ENCODE data around the gene NEU1. TPM values are rescaled to one million over a fixed set of nuclear protein-coding genes. Genes with fewer than 3 reads are reported as not detected.

NEU1 gene
- total and polyA plus RNA-seq, 2 donors (not counting 1 experiment from before 2014, with no cell fraction given): 51.2 to 100 TPM

DNA sequence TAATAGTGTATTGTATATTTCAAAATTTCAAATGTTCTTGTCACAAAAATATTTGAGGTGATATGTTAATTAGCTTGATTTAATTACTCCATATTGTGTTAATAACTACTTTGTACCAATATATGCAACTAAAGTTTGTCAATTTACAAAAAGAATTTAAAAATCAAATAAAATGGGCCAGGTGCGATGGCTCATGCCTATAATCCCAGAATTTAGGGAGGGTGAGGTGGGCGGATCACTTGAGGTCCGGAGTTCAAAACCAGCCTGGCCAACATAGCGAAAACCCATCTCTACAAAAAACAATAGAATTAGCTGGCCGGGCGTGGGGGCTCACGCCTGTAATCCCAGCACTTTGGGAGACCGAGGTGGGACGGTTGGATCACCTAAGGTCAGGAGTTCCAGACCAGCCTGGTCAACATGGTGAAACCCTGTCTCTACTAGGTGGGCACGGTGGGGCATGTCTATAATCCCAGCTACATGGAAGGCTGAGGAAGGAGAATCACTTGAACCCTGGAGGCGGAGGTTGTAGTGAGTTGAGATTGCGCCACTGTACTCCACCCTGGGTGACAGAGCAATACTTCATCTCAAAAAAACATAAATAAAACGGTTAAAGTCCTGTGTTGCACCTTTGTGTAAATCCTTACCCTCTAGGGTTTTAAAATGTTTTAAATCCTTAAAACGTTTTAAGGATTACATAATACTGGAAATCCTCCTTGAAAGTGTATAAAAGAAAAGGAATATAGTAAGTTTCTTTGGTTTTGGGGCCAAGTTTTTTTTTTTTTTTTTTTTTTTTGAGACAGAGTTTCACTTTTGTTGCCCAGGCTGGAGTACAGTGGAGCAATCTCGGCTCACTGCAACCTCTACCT, 31.0 kb downstream of the NEU1 start:
- peaks cover 2% of the 10 kb centered on the region for H3K4me1 ChIP-seq (ENCODE audit: control insufficient read depth, extremely low read depth, insufficient read depth, low read length)
- peak overlapping the region; percentile 89 for H3K4me2 ChIP-seq (ENCODE audit: extremely low read depth, insufficient read depth, low read length)
- no peak overlapping the region for H2AFZ ChIP-seq (ENCODE audit: low read length)
- H4K20me1 ChIP-seq (ENCODE audit: control insufficient read depth, extremely low read depth, insufficient read depth, low read length): no peaks in the 10 kb centered on the region
- TF ChIP-seq, protein P1, sequence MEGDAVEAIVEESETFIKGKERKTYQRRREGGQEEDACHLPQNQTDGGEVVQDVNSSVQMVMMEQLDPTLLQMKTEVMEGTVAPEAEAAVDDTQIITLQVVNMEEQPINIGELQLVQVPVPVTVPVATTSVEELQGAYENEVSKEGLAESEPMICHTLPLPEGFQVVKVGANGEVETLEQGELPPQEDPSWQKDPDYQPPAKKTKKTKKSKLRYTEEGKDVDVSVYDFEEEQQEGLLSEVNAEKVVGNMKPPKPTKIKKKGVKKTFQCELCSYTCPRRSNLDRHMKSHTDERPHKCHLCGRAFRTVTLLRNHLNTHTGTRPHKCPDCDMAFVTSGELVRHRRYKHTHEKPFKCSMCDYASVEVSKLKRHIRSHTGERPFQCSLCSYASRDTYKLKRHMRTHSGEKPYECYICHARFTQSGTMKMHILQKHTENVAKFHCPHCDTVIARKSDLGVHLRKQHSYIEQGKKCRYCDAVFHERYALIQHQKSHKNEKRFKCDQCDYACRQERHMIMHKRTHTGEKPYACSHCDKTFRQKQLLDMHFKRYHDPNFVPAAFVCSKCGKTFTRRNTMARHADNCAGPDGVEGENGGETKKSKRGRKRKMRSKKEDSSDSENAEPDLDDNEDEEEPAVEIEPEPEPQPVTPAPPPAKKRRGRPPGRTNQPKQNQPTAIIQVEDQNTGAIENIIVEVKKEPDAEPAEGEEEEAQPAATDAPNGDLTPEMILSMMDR (conservative IDR thresholded peaks at IDR 0.05 in 1 of 2, IDR thresholded peaks at IDR 0.05 in 1 of 2; ENCODE audit: low read depth in 1 of 2, low read length in 2 of 2): no peak
- no peak for TF ChIP-seq EZH2 (IDR thresholded peaks at IDR 0.05; ENCODE audit: low read length, missing control alignments)
- no peak overlapping the region for H3K27ac ChIP-seq (ENCODE audit: insufficient read depth, low read length)
- peak overlapping the region; percentile 35 to 99 (median 87) for H3K4me3 ChIP-seq (replicated peaks in 1 of 4; ENCODE audit: control extremely low read depth in 1 of 4, insufficient read depth in 1 of 4, low read depth in 3 of 4, low read length in 4 of 4)
- no peak overlapping the region for H3K9ac ChIP-seq (ENCODE audit: insufficient read depth, low read length)
- peaks cover 44% of the 10 kb centered on the region for H3K79me2 ChIP-seq (ENCODE audit: control insufficient read depth, insufficient read depth, low read length)
- H3K36me3 ChIP-seq (ENCODE audit: control insufficient read depth, insufficient read depth, low read length): no peaks in the 10 kb centered on the region
- H3K27me3 ChIP-seq (ENCODE audit: control insufficient read depth, insufficient read depth, low read length): no peaks in the 10 kb centered on the region
- no peaks in the 10 kb centered on the region for H3K9me3 ChIP-seq (ENCODE audit: control insufficient read depth, insufficient read depth, low read depth, low read length)
- DNase-seq (ENCODE audit: low read depth in 2 of 2): no peak

- no peak overlapping the region for H2AFZ ChIP-seq (ENCODE audit: low read length)
- H3K27me3 ChIP-seq (ENCODE audit: control insufficient read depth, insufficient read depth, low read length): no peaks in the 10 kb centered on the region
- H3K9me3 ChIP-seq (ENCODE audit: control insufficient read depth, insufficient read depth, low read depth, low read length): no peaks in the 10 kb centered on the region
- H4K20me1 ChIP-seq (ENCODE audit: control insufficient read depth, extremely low read depth, insufficient read depth, low read length): no peaks in the 10 kb centered on the region
- H3K4me2 ChIP-seq (ENCODE audit: extremely low read depth, insufficient read depth, low read length): peak overlapping the region; percentile 89
- H3K9ac ChIP-seq (ENCODE audit: insufficient read depth, low read length): no peak overlapping the region
- peak overlapping the region; percentile 42 for H3K27ac ChIP-seq (ENCODE audit: insufficient read depth, low read length)
- H3K4me1 ChIP-seq (ENCODE audit: control insufficient read depth, extremely low read depth, insufficient read depth, low read length): peaks cover 2% of the 10 kb centered on the region
- H3K4me3 ChIP-seq (replicated peaks in 1 of 4; ENCODE audit: control extremely low read depth in 1 of 4, insufficient read depth in 1 of 4, low read depth in 3 of 4, low read length in 4 of 4): peak overlapping the region; percentile 35 to 99 (median 87)
- peaks cover 38% of the 10 kb centered on the region for H3K79me2 ChIP-seq (ENCODE audit: control insufficient read depth, insufficient read depth, low read length)
- no peak for DNase-seq (ENCODE audit: low read depth in 2 of 2)
- TF ChIP-seq EZH2 (IDR thresholded peaks at IDR 0.05; ENCODE audit: low read length, missing control alignments): no peak
- TF ChIP-seq, protein P1 (conservative IDR thresholded peaks at IDR 0.05 in 1 of 2, IDR thresholded peaks at IDR 0.05 in 1 of 2; ENCODE audit: low read depth in 1 of 2, low read length in 2 of 2): no peak
- H3K36me3 ChIP-seq (ENCODE audit: control insufficient read depth, insufficient read depth, low read length): no peaks in the 10 kb centered on the region
Measured at GRCh38 chr6:31830886-31831335, 31.7 kb downstream of the NEU1 start.

DNA sequence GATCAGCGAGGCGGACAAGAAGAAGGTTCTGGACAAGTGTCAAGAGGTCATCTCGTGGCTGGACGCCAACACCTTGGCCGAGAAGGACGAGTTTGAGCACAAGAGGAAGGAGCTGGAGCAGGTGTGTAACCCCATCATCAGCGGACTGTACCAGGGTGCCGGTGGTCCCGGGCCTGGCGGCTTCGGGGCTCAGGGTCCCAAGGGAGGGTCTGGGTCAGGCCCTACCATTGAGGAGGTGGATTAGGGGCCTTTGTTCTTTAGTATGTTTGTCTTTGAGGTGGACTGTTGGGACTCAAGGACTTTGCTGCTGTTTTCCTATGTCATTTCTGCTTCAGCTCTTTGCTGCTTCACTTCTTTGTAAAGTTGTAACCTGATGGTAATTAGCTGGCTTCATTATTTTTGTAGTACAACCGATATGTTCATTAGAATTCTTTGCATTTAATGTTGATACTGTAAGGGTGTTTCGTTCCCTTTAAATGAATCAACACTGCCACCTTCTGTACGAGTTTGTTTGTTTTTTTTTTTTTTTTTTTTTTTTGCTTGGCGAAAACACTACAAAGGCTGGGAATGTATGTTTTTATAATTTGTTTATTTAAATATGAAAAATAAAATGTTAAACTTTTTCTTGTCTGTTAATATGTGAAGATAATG, 32.9 kb downstream of the NEU1 start:
- H3K4me2 ChIP-seq (ENCODE audit: extremely low read depth, insufficient read depth, low read length): peak overlapping the region; percentile 87
- no peaks in the 10 kb centered on the region for H3K9me3 ChIP-seq (ENCODE audit: control insufficient read depth, insufficient read depth, low read depth, low read length)
- no peaks in the 10 kb centered on the region for H3K36me3 ChIP-seq (ENCODE audit: control insufficient read depth, insufficient read depth, low read length)
- no peak overlapping the region for H2AFZ ChIP-seq (ENCODE audit: low read length)
- no peaks in the 10 kb centered on the region for H3K27me3 ChIP-seq (ENCODE audit: control insufficient read depth, insufficient read depth, low read length)
- peaks cover 26% of the 10 kb centered on the region for H3K79me2 ChIP-seq (ENCODE audit: control insufficient read depth, insufficient read depth, low read length)
- peaks cover 2% of the 10 kb centered on the region for H3K4me1 ChIP-seq (ENCODE audit: control insufficient read depth, extremely low read depth, insufficient read depth, low read length)
- peak overlapping the region; percentile 35 to 99 (median 87) for H3K4me3 ChIP-seq (replicated peaks in 1 of 4; ENCODE audit: control extremely low read depth in 1 of 4, insufficient read depth in 1 of 4, low read depth in 3 of 4, low read length in 4 of 4)
- DNase-seq (ENCODE audit: low read depth in 2 of 2): peak in 1 of 2 donors; percentile 71
- H3K27ac ChIP-seq (ENCODE audit: insufficient read depth, low read length): peak overlapping the region; percentile 10
- TF ChIP-seq, protein P1 (conservative IDR thresholded peaks at IDR 0.05 in 1 of 2, IDR thresholded peaks at IDR 0.05 in 1 of 2; ENCODE audit: low read depth in 1 of 2, low read length in 2 of 2): peak in 1 of 2 donors; percentile 14
- TF ChIP-seq EZH2 (IDR thresholded peaks at IDR 0.05; ENCODE audit: low read length, missing control alignments): no peak
- peak overlapping the region; percentile 27 for H3K9ac ChIP-seq (ENCODE audit: insufficient read depth, low read length)
- H4K20me1 ChIP-seq (ENCODE audit: control insufficient read depth, extremely low read depth, insufficient read depth, low read length): no peaks in the 10 kb centered on the region
